MG63 (cell line): ENCODE data around the gene MKRN1. TPM values are rescaled to one million over a fixed set of nuclear protein-coding genes. Genes with fewer than 3 reads are reported as not detected.
"Not testable (repeated sequence)": the region's sequence is repeated elsewhere in the genome, so short reads cannot be mapped to it uniquely, and the experiment has no call there.

Source experiments
- DNase-seq: peaks from one replicate; pipeline ENCODE4 v3.0.0-alpha.2; 2020
- H3K27me3 ChIP-seq: fragments of 250-450 bp; sonication (Bioruptor Pico); 2 replicates; pipeline ENCODE4 v1.5.1; 2020; ENCODE audit warnings: mild to moderate bottlenecking, moderate library complexity
- H3K36me3 ChIP-seq: fragments of 250-450 bp; sonication (Bioruptor Pico); 2 replicates; pipeline ENCODE4 v1.5.1; 2020; ENCODE audit warnings: mild to moderate bottlenecking, moderate library complexity
- H3K4me3 ChIP-seq: fragments of 250-450 bp; sonication (Bioruptor Pico); 2 replicates; pipeline ENCODE4 v1.5.1; 2020; ENCODE audit warnings: mild to moderate bottlenecking, moderate library complexity
- H3K9me3 ChIP-seq: fragments of 250-450 bp; sonication (Bioruptor Pico); 2 replicates; pipeline ENCODE4 v1.5.1; 2020; ENCODE audit warnings: mild to moderate bottlenecking, moderate library complexity
- total RNA-seq: library from RNA; depleted of rRNA; stranded (reverse); fragments of >200 nt; shearing (Covaris generic); gene quantifications from 2 replicates; pipeline ENCODE4 v1.2.3, GENCODE V29; 2014; ENCODE audit warnings: low replicate concordance; rRNA removed

Gene MKRN1, protein sequence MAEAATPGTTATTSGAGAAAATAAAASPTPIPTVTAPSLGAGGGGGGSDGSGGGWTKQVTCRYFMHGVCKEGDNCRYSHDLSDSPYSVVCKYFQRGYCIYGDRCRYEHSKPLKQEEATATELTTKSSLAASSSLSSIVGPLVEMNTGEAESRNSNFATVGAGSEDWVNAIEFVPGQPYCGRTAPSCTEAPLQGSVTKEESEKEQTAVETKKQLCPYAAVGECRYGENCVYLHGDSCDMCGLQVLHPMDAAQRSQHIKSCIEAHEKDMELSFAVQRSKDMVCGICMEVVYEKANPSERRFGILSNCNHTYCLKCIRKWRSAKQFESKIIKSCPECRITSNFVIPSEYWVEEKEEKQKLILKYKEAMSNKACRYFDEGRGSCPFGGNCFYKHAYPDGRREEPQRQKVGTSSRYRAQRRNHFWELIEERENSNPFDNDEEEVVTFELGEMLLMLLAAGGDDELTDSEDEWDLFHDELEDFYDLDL
- total RNA-seq, result 29.7 and 45.8 TPM in 2 replicates

DNA sequence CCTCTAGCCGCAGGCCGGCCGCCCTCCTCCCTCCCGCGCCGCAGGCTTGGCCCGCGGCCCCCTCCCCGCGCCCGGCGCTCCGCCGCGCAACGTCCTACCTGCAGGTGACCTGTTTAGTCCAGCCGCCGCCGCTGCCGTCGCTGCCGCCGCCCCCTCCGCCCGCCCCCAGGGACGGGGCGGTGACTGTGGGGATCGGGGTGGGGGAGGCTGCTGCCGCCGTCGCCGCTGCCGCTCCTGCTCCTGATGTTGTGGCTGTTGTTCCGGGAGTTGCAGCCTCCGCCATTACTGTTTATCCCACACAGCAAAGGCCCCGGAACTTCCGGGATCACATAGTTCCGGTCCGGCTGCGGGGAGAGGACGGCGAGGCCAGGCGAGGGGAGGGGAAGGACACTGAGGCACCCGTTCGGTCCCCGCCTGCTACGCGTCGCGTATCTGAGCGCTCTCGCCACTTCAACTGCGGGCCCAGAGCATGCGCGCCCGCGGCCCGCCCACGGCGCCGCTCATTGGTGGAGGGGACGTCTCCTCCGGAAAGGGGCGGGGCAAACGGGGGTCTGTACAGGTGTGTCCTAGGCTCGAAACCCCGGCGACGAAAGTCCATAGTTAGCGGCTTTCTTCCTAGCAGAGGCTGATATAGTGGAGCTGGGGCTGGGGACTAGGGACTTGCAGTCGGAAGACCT is at the start of gene MKRN1:
MKRN1 (minus strand) TSS at position 444 of the 677 bp plus-strand sequence; CDS start at position 283, 161 bp downstream.
- Histone ChIP-seq H3K9me3 (no peaks in the 10 kb centered on the region), H3K36me3 (no peaks in the 10 kb centered on the region), H3K4me3 (peak within 1 kb of the TSS; percentile 70), H3K27me3 (no peaks in the 10 kb centered on the region)
- DNase-seq, result peak; percentile 85

DNA sequence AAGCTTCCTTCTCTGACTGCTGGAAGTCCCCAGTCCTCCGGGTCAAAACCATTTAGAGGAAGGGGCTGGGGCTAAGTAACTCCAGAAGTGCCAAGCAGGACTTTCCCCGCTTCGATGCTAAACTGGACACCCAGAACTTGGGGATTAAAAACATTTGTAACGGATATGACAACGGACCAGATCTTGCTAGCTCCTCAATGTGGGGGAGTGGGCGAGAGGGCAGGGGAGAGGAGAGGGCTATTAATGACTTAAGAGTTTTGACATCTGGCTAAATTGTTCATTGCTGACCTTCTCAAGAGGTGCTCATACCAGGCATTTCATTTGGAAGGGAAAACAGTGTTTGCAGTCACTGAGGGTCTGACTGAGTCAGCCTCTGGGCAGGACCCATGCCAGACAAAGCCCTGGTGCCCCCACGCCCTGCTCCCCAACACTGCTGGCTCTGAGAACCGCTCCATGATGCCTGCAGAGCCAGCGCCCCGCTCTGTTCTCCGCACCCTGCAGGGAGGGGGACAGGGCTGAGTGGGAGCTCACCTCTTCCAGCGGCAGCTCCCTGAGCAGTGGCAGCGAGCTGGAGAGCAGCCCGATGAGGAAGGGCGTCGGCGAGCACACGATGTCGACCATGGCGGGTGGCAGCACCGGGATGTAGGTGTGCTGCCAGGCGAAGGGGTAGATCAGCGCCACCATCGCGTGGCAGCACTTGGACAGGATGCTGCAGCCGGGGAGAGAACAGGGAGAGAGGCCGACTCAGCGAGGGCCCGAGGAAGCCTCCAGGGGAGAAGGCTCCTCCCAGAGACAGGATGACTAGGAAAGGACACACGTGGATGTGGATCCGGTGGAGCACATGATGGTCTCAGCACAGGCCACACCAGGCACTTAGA is 47.7 kb upstream of the MKRN1 start:
- no peaks in the 10 kb centered on the region for H3K9me3 ChIP-seq
- peak; percentile 41 for DNase-seq
- no peak overlapping the region for H3K4me3 ChIP-seq
- no peaks in the 10 kb centered on the region for H3K27me3 ChIP-seq
- H3K36me3 ChIP-seq, result no peaks in the 10 kb centered on the region; the same call in 1 of the 2 replicates

DNA sequence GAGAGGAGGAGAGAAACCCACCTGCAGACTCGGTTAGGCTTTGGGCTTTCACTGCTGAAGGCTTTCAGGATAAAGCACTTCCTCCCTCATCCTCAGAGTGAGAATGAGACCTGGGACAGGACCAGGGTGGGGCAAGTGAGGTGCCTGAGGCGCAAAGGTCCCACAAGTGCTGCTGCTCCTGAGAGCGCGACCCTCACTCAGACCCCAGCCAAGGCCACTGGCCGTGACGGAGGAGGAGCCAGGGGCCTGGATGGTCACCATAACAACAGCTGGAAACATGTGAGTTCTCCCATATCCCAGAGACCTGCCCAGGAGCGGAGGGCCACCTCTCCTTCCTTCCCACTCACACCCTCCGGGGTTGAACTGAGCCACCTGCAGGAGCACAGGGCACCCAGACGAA is 46.9 kb upstream of the MKRN1 start:
- H3K27me3 ChIP-seq, result no peaks in the 10 kb centered on the region
- DNase-seq, result no peak
- H3K36me3 ChIP-seq, result no peaks in the 10 kb centered on the region; the same call in 1 of the 2 replicates
- H3K4me3 ChIP-seq, result no peak overlapping the region
- no peaks in the 10 kb centered on the region for H3K9me3 ChIP-seq

DNA sequence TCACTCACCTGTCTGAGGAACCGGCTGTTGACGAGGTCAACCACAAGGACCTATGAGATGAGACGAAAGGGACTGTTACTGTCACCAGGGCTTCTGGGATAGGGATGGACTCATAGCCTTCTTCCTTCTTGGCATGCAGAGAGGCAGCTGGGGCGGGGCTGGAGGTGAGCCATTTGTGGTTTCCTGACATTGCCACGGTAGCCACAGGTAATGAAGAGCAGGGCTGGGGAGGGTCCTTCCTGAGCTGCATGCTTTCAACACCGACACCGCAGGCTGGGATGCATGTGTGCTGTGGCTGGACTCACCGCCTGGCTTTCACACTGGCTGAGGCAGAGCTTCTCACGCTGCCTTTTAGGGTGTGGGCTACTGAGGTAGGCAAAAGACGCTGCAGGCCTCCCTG is 46.4 kb upstream of the MKRN1 start:
- Histone ChIP-seq H3K4me3 (no peak overlapping the region), H3K9me3 (no peaks in the 10 kb centered on the region), H3K27me3 (no peaks in the 10 kb centered on the region), H3K36me3 (no peaks in the 10 kb centered on the region; the same call in 1 of the 2 replicates)
- peak; percentile 49 for DNase-seq

DNA sequence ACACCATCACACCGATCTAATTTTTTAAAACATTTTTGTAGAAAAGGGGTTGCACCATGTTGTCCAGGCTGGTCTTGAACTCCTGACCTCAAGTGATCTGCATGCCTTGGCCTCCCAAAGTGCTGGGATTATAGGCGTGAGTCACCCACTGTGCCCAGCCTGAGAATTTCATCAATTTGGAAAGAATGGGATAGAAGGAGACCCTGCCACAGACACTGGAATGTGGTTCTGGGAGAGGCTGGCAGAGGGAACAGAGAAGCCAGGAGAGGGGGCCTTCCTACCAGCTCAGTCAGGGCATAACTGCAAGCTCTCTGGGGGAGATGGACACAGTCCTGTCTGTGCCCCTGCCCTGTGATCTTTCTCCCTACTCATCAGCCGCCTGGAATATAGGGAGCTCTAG is 42.1 kb upstream of the MKRN1 start:
- peak; percentile 17 for DNase-seq
- Histone ChIP-seq H3K4me3 (no peak overlapping the region), H3K27me3 (no peaks in the 10 kb centered on the region), H3K36me3 (peaks cover 5% of the 10 kb centered on the region), H3K9me3 (no peaks in the 10 kb centered on the region)

DNA sequence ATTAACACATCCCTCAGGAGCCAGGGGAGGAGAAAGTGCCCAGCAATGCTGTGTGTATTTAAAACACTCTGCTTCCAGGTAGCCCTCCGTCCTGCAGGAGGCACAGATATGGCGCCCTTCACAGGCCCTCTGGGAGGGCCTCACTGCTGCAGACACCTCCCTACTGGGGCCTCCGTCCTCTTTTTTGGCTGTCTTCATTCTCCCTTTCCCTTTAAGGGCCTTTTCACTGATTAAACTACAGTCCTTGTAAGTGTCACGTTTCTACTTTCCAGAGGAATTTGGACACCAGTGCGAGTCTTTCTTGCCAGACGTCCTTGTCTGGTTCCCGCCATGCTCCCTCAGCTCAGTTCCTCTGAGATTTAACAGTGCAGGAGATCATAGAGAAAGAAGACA is 39.7 kb upstream of the MKRN1 start:
- no peaks in the 10 kb centered on the region for H3K9me3 ChIP-seq
- DNase-seq, result no peak
- no peaks in the 10 kb centered on the region for H3K27me3 ChIP-seq
- H3K4me3 ChIP-seq, result no peak overlapping the region
- peaks cover 5% of the 10 kb centered on the region for H3K36me3 ChIP-seq

DNA sequence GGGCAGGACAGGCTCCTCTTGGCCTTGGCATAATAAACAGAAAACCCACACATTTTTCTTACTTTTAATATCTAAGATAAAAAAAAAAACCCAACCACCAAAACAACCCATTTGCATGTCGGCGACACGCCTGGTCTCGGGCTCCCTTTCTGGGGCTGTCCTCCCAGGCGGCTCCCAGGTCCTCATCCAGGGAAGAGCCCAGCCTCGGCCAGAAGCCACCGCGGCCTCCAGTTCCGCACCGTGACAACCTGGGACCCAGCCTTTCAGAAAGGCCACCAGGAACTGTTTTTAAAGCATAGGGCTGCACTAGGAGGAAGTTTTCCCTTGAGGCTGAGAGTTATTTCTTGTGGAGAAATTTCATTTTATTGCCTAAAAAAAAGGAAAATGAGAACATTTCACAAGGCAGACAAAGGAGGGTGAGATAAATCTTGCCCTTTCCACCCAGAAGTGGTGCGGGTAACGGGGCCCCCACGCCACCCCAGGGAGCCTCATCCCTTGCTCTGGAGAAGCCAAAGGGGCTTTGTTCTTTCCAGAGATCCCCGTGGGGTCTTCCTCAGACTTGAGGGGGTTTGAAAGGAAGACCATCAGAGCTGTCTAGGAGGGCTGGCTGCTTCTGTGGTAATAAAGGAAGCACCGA is 39.2 kb upstream of the MKRN1 start:
- Histone ChIP-seq H3K9me3 (no peaks in the 10 kb centered on the region), H3K4me3 (no peak overlapping the region), H3K36me3 (peaks cover 5% of the 10 kb centered on the region), H3K27me3 (no peaks in the 10 kb centered on the region)
- DNase-seq, result no peak

DNA sequence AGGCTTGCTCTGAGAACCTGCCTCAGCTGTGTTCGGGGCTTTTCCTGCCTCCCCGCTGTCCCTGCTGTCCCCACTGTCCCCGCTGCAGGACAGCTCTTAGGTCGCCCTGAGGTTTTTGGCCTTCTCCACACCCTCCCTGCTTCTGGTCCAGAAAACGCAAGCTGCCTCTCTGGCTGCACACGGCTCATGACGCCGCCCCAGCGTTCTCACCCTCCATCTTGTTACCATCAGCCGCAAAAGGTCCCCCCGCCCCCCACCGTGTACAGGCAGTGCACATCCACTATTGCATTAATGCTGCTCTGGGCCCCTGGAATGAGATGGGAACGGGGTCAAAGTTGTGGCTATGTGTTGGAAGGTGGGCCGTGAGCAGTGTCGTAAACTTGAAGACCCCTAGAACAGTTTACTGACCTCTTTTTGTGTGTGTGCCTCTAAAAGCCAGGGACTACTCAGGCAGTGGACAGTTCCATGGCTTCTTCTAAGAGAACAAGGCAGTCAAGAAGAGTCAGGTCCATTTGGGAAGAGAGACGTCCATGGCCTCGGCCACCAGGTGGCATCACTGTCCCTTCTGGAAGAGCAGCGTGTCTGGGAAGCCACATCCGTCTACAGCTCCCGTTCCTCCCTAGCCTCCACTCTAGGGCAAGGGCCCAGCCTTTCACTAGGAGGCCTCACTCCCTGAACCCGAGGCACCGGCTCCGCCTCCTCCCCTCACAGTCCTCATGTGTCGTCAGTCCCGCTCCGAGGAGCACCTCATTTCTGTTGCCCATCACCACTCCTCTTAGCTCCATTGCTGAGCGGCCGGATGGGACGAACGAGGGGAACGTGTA is 38.5 kb upstream of the MKRN1 start:
- Histone ChIP-seq H3K9me3 (no peaks in the 10 kb centered on the region), H3K27me3 (no peaks in the 10 kb centered on the region), H3K4me3 (no peak overlapping the region), H3K36me3 (peaks cover 5% of the 10 kb centered on the region)
- peak; percentile 62 for DNase-seq

DNA sequence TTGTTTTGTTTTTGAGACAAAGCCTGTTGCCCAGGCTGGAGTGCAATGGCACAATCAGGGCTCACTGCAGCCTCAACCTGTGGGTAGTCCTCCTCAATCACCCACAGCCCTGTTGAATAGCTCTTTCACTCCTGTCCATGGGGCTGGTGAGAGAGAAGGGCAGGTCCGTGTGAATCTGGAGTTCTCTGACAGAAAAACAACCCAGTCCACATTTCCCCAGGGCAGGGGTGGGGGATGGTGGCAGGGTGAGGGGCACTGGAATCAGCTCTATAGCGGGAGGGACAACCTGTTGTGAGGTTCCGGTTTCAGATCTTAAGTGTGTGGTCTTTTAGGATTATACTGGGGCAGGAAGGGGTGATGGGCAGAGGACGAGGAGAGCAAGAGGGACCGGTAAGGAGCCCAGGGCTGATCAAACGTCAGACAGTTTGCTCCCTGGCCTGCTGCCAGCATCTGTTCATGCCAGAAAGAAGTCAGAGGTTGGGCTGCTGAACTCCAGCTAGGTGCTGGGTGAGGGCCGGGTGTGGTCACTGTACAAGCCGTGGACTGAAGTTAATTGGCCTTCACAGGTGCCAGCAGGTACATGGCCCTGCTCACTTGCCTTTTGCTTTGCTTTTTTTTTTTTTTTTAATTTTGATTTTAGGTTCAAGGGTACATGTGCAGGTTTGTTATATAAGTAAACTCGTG is 33.2 kb upstream of the MKRN1 start:
- no peaks in the 10 kb centered on the region for H3K9me3 ChIP-seq
- no peak overlapping the region for H3K4me3 ChIP-seq
- no peaks in the 10 kb centered on the region for H3K27me3 ChIP-seq
- DNase-seq, result peak; percentile 14
- peaks cover 2% of the 10 kb centered on the region; the same call in 1 of the 2 replicates for H3K36me3 ChIP-seq

DNA sequence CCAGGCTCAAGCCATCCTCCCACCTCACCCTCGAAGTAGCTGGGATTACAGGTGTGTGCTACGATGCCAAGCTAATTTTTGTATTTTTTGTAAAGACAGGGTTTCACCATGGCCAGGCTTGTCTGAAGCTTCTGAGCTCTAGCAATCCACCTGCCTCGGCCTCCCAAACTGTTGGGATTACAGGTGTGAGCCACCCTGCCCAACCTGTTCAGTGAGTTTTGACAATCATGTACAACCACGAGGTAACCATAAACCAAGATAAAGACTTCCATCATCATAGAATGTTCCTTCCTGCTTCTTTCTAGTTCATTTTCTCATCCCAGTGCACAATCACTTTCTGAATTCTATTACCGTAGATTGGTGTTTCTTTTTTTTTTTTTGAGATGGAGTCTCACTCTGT is 30.5 kb upstream of the MKRN1 start:
- H3K4me3 ChIP-seq, result no peak overlapping the region
- H3K27me3 ChIP-seq, result no peaks in the 10 kb centered on the region
- H3K36me3 ChIP-seq, result no peaks in the 10 kb centered on the region
- DNase-seq, result no peak
- H3K9me3 ChIP-seq, result no peaks in the 10 kb centered on the region

DNA sequence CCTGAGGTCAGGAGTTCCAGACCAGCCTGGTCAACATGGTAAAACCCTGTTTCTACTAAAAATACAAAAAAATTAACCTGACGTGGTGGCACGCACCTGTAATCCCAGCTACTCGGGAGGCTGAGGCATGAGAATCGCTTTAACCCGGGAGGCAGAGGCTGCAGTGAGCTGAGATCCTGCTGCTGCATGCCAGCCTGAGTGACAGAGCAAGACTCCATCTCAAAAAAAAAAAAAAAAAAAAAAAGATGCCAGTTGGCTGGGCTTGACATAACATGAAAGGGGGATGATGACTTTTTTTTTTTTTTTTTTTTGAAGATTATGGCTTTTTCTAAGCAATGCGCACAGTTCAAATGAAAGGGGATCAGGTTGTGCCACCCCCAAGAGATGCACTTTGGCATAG is 28.3 kb upstream of the MKRN1 start:
- DNase-seq, H3K36me3 ChIP-seq, H3K9me3 ChIP-seq, H3K27me3 ChIP-seq, H3K4me3 ChIP-seq: not testable (repeated sequence)

DNA sequence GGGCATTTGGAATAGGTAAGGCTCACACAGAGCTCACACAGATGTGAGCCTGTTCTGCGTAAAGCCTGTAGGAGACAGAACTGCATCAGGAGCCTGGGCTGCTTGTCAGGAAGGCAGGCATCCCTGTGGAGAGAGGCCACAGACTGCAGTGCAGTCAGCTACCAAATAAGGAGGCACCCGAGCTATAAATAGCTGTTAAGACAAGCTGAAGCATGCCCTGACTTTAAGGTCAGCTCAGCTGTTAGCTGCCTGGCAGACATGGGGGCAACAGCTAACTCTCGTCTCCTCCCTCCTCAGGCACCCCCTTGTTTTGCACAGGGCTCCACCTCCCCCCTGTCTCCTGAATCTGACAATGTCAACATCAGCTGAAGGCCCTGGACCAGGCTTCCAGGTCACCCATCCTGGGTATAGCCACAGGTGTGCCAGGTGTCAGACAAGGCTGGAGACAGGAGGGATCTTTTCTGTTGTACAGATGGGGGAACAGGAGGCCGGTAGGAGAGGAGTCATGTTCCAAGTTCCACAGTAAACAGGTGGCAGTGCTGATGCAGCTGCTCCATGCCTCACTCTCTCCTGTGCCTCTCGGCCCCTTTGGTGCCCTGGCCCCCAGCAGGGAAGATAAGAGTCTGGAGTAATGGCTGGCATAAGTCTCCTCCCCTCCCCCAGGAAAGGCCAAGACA is 27.6 kb upstream of the MKRN1 start:
- Histone ChIP-seq H3K27me3 (no peaks in the 10 kb centered on the region), H3K4me3 (no peak overlapping the region), H3K36me3 (no peaks in the 10 kb centered on the region), H3K9me3 (no peaks in the 10 kb centered on the region)
- DNase-seq, result peak; percentile 4

DNA sequence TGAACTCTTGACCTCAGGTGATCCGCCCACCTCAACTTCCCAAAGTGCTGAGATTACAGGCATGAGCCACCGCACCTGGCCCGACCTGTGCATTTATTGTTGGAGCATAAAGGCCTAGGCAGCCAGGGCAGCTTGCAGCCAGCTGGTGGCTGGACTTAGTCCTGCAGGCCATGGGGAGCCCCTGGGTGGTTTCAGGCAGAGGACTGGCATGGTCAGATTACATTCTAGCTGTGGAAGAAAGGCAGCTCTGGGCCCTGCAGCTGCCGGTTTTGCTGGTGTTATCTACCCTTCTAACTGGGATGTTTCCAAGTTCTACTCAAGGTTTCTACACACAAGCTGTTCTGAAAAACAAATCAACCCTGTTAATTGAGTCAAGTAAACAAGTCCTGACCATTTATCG is 22.7 kb upstream of the MKRN1 start:
- H3K4me3 ChIP-seq, result no peak overlapping the region
- DNase-seq, result no peak
- no peaks in the 10 kb centered on the region for H3K36me3 ChIP-seq
- H3K9me3 ChIP-seq, result no peaks in the 10 kb centered on the region
- H3K27me3 ChIP-seq, result no peaks in the 10 kb centered on the region

DNA sequence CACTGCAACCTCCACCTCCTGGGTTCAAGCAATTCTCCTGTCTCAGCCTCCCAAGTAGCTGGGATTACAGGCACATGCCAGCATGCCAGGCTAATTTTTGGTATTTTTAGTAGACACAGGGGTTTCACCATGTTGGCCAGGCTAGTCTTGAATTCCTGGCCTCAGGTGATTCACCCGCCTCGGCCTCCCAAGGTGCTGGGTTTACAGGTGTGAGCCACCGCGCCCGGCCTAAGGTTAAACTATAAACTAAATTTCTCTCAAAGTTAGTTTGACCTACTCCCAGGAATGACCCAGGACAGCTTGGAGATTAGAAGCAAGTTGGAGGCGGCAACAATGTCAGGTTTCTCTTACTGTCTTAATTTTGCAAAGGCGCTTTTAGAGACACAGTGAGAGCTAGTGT is 18.5 kb upstream of the MKRN1 start:
- H3K9me3 ChIP-seq, H3K36me3 ChIP-seq, H3K4me3 ChIP-seq: not testable (repeated sequence)

More for the DNA sequence above, 18.5 kb upstream of the MKRN1 start:
- not testable (repeated sequence) for DNase-seq, H3K27me3 ChIP-seq
